ENCODE data around the gene EMID1.

Gene EMID1

GRCh38 chr22:29288837-29289236 is 83.1 kb downstream of the EMID1 start:
- DNase-seq (ENCODE audit: low read depth, low spot score) = no peak

- no peak for DNase-seq (ENCODE audit: low read depth, low spot score)
Measured at GRCh38 chr22:29290061-29290460, 84.4 kb downstream of the EMID1 start.

- no peak for DNase-seq (ENCODE audit: low read depth, low spot score)
Measured at GRCh38 chr22:29291215-29291614, 85.5 kb downstream of the EMID1 start.

GRCh38 chr22:29292379-29292778 is 86.7 kb downstream of the EMID1 start:
- no peak for DNase-seq (ENCODE audit: low read depth, low spot score)

- DNase-seq (ENCODE audit: low read depth, low spot score) = no peak
Measured at GRCh38 chr22:29298641-29299040, 92.9 kb downstream of the EMID1 start.

- DNase-seq (ENCODE audit: low read depth, low spot score) = no peak
Measured at GRCh38 chr22:29299136-29299900, 93.6 kb downstream of the EMID1 start.

GRCh38 chr22:29300467-29300806 is 94.7 kb downstream of the EMID1 start:
- no peak for DNase-seq (ENCODE audit: low read depth, low spot score)

- no peak for DNase-seq (ENCODE audit: low read depth, low spot score)
Measured at GRCh38 chr22:29300807-29301601, 95.3 kb downstream of the EMID1 start.

- DNase-seq (ENCODE audit: low read depth, low spot score) = no peak
Measured at GRCh38 chr22:29301716-29302401, 96.2 kb downstream of the EMID1 start.

- DNase-seq (ENCODE audit: low read depth, low spot score) = no peak
Measured at GRCh38 chr22:29302402-29302680, 96.6 kb downstream of the EMID1 start.

- DNase-seq (ENCODE audit: low read depth, low spot score) = no peak
Measured at GRCh38 chr22:29302681-29303465, 97.2 kb downstream of the EMID1 start.

- no peak for DNase-seq (ENCODE audit: low read depth, low spot score)
Measured at GRCh38 chr22:29305836-29306174, 100.1 kb downstream of the EMID1 start.

- no peak for DNase-seq (ENCODE audit: low read depth, low spot score)
Measured at GRCh38 chr22:29306175-29306834, 100.6 kb downstream of the EMID1 start, which contains the start of gene GAS2L1. TSS of gene GAS2L1 (plus strand) at chr22:29306650. CDS start at chr22:29308106, 1,456 bp downstream.

GRCh38 chr22:29306835-29307595 is 101.3 kb downstream of the EMID1 start:
- no peak for DNase-seq (ENCODE audit: low read depth, low spot score)

GRCh38 chr22:29307596-29308147 is 102.0 kb downstream of the EMID1 start:
- no peak for DNase-seq (ENCODE audit: low read depth, low spot score)

- no peak for DNase-seq (ENCODE audit: low read depth, low spot score)
Measured at GRCh38 chr22:29308148-29308790, 102.6 kb downstream of the EMID1 start.

GRCh38 chr22:29308791-29309262 is 103.1 kb downstream of the EMID1 start:
- no peak for DNase-seq (ENCODE audit: low read depth, low spot score)
